ENCODE data around the gene C6orf52.

The C6orf52 gene

DNA sequence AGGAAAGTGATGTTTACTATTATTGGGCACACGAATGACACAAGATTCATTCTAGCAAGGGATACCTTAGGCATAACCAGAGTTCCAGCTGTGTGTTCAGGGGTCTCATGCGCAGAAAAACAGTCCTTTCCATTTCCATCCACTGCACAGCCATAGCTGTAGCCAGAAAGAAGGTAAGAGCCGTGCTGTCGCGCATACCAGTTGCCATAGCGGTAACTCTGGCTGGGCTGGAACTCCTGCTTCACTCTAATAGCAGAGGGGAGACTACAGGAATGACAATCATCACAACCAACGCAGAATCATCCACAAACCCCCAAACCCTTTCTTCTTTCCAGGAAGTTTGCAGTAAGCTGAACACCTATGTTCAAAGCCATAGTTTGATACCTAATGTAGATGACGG lies 7.5 kb downstream of the C6orf52 start:
- TF ChIP-seq CTCF (conservative IDR thresholded peaks at IDR 0.05; ENCODE audit: low read depth), result no peak
- ChIA-PET CTCF (interaction anchor here (0.6 kb wide), 2 partner anchors 186 to 202 kb away, joined by 3 read pairs; no protein-coding TSS in a partner anchor), POLR2A (ENCODE audit: low non-redundant PET) (no interaction called here)
- H3K27ac ChIP-seq, result no peak overlapping the region
- no peak for DNase-seq (ENCODE audit: low spot score)

DNA sequence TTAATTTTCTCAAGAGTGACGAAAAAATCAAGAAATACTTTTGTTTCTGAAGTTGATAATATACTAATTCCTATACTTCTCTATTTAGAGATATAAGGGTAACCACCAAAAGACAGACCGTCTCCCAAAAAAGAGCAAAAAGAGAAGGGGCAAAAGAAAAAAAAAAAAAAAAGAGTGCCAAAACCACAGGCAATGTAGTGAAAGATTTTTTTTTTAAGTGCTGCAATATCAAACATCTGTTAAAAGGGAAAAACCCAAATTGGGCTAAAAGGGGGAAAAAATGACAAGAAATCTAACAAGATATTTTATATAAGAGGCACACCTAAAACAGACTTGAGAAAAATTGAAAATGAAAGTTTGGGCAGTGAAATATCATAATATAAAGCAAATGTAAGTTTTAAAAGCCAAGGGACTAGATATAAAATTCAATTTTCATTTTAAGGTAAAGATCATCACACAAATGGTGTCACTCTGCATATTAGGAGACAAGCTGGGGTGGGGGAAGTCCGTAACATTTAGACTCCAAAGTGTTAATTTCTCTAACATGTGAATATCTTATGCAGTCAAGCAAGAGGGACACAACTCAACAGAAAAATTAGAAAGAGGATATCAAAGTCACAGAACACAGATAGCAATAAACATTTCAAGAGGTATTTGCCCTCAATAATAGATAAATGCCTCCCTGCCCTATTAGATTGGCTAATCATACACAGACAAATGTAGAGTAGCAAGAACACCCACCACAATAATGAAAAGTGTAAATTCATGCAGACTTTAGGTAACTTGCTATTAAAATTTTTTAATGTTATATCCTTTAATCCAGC lies 9.1 kb downstream of the C6orf52 start:
- no peak for TF ChIP-seq CTCF (conservative IDR thresholded peaks at IDR 0.05; ENCODE audit: low read depth)
- CTCF ChIA-PET, result no interaction called here
- H3K27ac ChIP-seq, result no peak overlapping the region
- POLR2A ChIA-PET (ENCODE audit: low non-redundant PET), result no interaction called here
- DNase-seq (ENCODE audit: low spot score), result no peak

DNA sequence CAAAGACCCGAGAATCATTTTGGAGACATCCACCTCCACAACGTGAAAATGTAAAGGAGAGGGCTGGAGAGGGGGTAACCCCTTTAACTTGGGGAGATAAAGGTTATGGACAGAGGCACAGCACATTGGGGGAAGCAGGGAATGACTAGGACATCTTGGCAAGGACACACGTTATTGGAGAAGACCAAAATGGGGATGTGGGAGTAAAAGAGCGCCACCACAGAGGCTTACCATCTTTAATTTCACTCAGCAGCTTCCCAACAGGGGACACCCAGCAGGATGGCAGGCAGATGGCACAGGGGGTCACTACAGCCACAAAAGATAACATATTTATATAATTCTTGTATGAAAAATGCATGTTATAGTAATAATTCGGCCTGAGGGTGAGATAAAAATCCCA lies 9.8 kb downstream of the C6orf52 start:
- no peak for TF ChIP-seq CTCF (conservative IDR thresholded peaks at IDR 0.05; ENCODE audit: low read depth)
- CTCF ChIA-PET, result interaction anchor here (0.7 kb wide), 1 partner anchor 199 kb away, joined by 4 read pairs; no protein-coding TSS in a partner anchor
- no peak for DNase-seq (ENCODE audit: low spot score)
- POLR2A ChIA-PET (ENCODE audit: low non-redundant PET), result no interaction called here
- H3K27ac ChIP-seq, result no peak overlapping the region

- TF ChIP-seq CTCF (conservative IDR thresholded peaks at IDR 0.05; ENCODE audit: low read depth), result no peak
- no peak overlapping the region for H3K27ac ChIP-seq
- POLR2A ChIA-PET (ENCODE audit: low non-redundant PET), result no interaction called here
- CTCF ChIA-PET, result interaction anchor here (0.8 kb wide), 1 partner anchor 216 kb away, joined by 5 read pairs; no protein-coding TSS in a partner anchor
- no peak for DNase-seq (ENCODE audit: low spot score)
These were observed 11.9 kb downstream of the C6orf52 start for GRCh38 chr6:10682355-10682988.

- CTCF ChIA-PET, result no interaction called here
- H3K27ac ChIP-seq, result no peak overlapping the region
These were observed 12.6 kb downstream of the C6orf52 start for GRCh38 chr6:10681795-10682194.

GRCh38 chr6:10678456-10678855 lies 16.0 kb downstream of the C6orf52 start:
- no peak for TF ChIP-seq CTCF (conservative IDR thresholded peaks at IDR 0.05; ENCODE audit: low read depth)
- no peak for DNase-seq (ENCODE audit: low spot score)
- CTCF ChIA-PET, result no interaction called here
- POLR2A ChIA-PET (ENCODE audit: low non-redundant PET), result no interaction called here
- no peak overlapping the region for H3K27ac ChIP-seq

More at GRCh38 chr6:10681795-10682194, 12.6 kb downstream of the C6orf52 start:
- DNase-seq (ENCODE audit: low spot score), result no peak
- no peak for TF ChIP-seq CTCF (conservative IDR thresholded peaks at IDR 0.05; ENCODE audit: low read depth)
- POLR2A ChIA-PET (ENCODE audit: low non-redundant PET), result no interaction called here
